HG03342 (cell line): Measurements from ENCODE around the gene GABRG3.

Experiments used
- ATAC-seq: cut with Tn5 transposase; IDR thresholded peaks from one replicate; pipeline ENCODE4 v1.9.1; 2021; ENCODE audit warnings: mild to moderate bottlenecking, moderate library complexity; ENCODE audit not compliant: unreplicated experiment

The GABRG3 gene

GRCh38 chr15:27061739-27062138, 90.8 kb downstream of the GABRG3 start:
- no peak for ATAC-seq

GRCh38 chr15:27062951-27063350, 92.0 kb downstream of the GABRG3 start:
- no peak for ATAC-seq

- no peak for ATAC-seq
Observed at GRCh38 chr15:27064080-27064479, 93.1 kb downstream of the GABRG3 start.

- no peak for ATAC-seq
Observed at GRCh38 chr15:27065151-27065550, 94.2 kb downstream of the GABRG3 start.

GRCh38 chr15:27065785-27066184, 94.8 kb downstream of the GABRG3 start:
- no peak for ATAC-seq

GRCh38 chr15:27066446-27066845, 95.5 kb downstream of the GABRG3 start:
- no peak for ATAC-seq

GRCh38 chr15:27067175-27067574, 96.2 kb downstream of the GABRG3 start:
- ATAC-seq = no peak

- no peak for ATAC-seq
Observed at GRCh38 chr15:27070841-27071240, 99.9 kb downstream of the GABRG3 start.

GRCh38 chr15:27074179-27074578, 103.2 kb downstream of the GABRG3 start:
- ATAC-seq = no peak

GRCh38 chr15:27077790-27078189, 106.8 kb downstream of the GABRG3 start:
- no peak for ATAC-seq

GRCh38 chr15:27081676-27082418, 110.9 kb downstream of the GABRG3 start:
- no peak for ATAC-seq

GRCh38 chr15:27082526-27082925, 111.5 kb downstream of the GABRG3 start:
- no peak for ATAC-seq

- ATAC-seq = no peak
Observed at GRCh38 chr15:27084844-27085243, 113.9 kb downstream of the GABRG3 start.

- ATAC-seq = no peak
Observed at GRCh38 chr15:27086149-27086548, 115.2 kb downstream of the GABRG3 start.

GRCh38 chr15:27086805-27087204, 115.8 kb downstream of the GABRG3 start:
- no peak for ATAC-seq

- no peak for ATAC-seq
Observed at GRCh38 chr15:27087651-27088583, 116.9 kb downstream of the GABRG3 start.

- ATAC-seq = no peak
Observed at GRCh38 chr15:27088584-27089232, 117.7 kb downstream of the GABRG3 start.

- ATAC-seq = no peak
Observed at GRCh38 chr15:27089233-27089586, 118.2 kb downstream of the GABRG3 start.

- ATAC-seq = no peak
Observed at GRCh38 chr15:27089676-27090075, 118.7 kb downstream of the GABRG3 start.

- no peak for ATAC-seq
Observed at GRCh38 chr15:27091270-27091940, 120.4 kb downstream of the GABRG3 start.

GRCh38 chr15:27092390-27092789, 121.4 kb downstream of the GABRG3 start:
- no peak for ATAC-seq
